Forelimb muscle (tissue), 1 donor: ENCODE data around the gene CACNG8. TPM values are rescaled to one million over a fixed set of nuclear protein-coding genes. Genes with fewer than 3 reads are reported as not detected.
A peak's percentile ranks its signal among the peaks of the same experiment; 100 is the strongest.
"Not testable (repeated sequence)": the region's sequence is repeated elsewhere in the genome, so short reads cannot be mapped to it uniquely, and the experiment has no call there.

Source experiments
- DNase-seq: peaks from one replicate; pipeline ENCODE4 v3.0.0-alpha.2; 2013; ENCODE audit warnings: low read depth
- polyA plus RNA-seq: library from polyadenylated mRNA; unstranded; fragments of 120-200 nt; gene quantifications from one replicate; pipeline ENCODE4 v1.2.1, GENCODE V29; 2013; ENCODE audit not compliant: insufficient read length

CACNG8 gene
- polyA plus RNA-seq, result 0.91 TPM

GRCh38 chr19:53962887-53963431 lies at the start of gene CACNG8:
TSS of gene CACNG8 (plus strand) at chr19:53962937.
- no peak for DNase-seq

GRCh38 chr19:53915000-53915399 lies 47.7 kb upstream of the CACNG8 start:
- no peak for DNase-seq

- DNase-seq, result no peak
Observed at GRCh38 chr19:53916004-53916403, 46.7 kb upstream of the CACNG8 start.

- DNase-seq, result no peak
Observed at GRCh38 chr19:53917356-53917755, 45.4 kb upstream of the CACNG8 start.

- peak; percentile 20 for DNase-seq
Observed at GRCh38 chr19:53927739-53928138, 35.0 kb upstream of the CACNG8 start.

GRCh38 chr19:53936029-53936428 lies 26.7 kb upstream of the CACNG8 start:
- DNase-seq, result no peak

DNA sequence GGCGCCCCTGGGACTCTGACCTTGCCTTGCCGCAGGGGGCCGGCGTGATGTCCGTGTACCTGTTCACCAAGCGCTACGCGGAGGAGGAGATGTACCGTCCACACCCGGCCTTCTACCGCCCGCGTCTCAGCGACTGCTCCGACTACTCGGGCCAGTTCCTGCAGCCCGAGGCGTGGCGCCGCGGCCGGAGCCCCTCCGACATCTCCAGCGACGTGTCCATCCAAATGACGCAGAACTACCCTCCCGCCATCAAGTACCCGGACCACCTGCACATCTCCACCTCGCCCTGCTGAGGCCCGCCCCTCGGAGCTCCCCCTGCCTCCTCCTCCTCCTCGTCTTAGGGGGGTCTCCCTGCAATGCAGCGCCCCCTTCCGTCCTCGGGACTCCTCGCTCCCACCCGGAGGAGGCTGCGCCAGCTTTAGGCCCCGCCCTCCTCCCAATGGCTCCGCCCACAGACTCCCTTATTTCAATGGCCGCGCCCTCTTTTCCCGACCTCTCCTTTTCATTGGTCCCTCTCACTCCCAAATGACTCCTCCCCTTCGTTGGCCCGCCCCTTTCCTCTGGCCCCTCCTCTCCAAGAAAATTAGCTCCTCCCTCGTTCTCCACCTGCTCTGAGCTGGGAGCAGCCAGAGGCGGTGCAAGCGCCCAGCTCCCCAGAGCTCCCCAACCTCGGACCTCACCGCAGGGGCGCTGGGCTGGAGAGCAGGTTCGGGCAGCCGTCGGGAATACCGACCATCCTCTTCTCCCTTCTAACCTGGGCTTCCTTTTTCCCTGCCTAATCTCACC lies 20.5 kb upstream of the CACNG8 start:
- DNase-seq, result no peak

DNA sequence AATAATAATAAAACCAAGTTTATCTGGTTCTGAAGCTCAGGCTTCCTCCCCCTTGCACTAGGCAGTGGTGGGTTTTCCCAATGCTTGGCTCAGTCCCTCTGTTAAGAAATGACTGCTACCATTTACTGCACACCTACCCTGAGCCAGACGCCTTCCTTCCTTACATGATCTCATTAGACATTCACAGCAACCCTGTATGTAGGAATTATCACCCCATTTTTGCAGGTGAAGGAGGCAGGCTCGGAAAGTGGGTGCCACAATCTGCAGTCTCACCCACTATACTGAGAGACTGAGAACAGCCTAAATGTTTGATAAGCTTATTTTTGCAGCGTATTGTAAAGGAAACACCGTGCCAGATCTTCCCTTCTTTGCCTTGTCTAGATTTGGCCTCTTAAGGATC lies 18.3 kb upstream of the CACNG8 start:
- DNase-seq, result no peak

GRCh38 chr19:53944933-53945332 lies 17.8 kb upstream of the CACNG8 start:
- no peak for DNase-seq

DNA sequence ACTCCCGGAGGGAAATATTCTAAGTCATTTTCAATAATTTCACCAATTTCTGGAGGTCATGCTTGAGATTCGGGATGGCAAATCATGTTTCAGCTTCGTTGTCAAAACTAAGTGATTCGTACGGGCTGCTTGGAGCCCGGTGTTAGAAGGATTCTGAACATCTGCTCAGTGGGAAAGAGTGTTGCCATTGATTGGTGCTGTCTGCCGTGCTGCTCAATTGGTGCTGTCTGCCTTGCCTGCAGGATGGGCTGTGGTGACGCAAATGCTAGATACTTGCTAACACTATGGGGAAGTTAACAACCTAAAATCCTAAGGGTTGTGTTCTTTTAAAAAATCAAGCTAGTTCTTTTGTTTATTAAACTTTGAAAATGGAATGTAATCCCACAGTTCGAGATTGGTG lies 17.3 kb upstream of the CACNG8 start:
- no peak for DNase-seq

DNA sequence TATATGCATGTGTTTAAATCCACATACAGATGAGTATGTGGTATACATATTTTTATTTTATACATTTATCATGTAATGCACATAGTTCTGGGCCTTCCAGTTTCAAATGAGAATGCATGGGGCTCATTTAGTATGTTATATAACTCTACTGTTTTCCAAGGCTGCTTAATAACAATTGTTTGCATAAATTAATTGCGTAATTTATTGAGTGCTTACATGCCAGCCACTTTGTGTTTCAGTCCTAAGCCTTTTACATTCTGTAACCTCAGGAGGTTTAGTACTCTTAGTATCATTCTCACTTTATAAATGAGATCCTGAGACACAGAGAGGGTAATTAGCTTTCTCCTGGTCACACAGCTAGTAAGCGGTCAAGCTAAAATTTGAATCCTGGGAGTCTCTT lies 16.7 kb upstream of the CACNG8 start:
- no peak for DNase-seq

DNA sequence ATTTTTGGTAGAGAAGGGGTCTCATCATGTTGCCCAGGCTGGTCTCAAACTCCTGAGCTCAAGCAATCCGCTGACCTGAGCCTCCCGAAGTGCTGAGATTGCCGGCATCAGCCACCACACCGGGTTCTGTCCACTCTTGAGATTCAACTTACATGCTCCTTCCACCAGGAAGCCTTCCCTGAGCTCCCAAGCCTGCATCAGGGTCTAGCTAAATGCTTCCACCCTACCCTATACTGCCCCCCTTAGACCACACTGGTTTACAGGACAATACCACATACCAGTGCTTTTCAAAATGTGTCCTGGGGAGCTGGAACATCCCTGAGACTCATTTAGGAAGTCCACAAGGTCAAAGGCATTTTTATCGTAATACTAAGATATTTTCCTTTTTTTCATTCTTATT lies 15.1 kb upstream of the CACNG8 start:
- DNase-seq, result no peak

DNA sequence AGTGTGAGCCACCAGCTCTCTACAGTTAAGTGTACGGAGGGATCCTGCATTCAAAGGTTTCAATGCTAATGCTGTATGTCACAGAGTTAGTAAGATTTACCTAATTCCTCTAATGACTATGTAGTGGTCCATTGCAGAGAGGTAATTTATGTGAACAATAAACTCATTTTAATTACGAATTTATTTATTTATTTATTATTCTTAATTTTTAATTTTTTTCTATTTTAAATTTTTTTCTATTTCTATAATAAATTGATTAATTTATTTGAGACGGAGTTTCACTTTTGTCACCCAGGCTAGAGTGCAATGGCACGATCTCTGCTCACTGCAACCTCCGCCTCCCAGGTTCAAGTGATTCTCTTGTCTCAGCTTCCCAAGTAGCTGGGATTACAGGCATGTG lies 14.1 kb upstream of the CACNG8 start:
- DNase-seq, result not testable (repeated sequence)

- DNase-seq, result no peak
Observed at GRCh38 chr19:53951436-53951835, 11.3 kb upstream of the CACNG8 start.

DNA sequence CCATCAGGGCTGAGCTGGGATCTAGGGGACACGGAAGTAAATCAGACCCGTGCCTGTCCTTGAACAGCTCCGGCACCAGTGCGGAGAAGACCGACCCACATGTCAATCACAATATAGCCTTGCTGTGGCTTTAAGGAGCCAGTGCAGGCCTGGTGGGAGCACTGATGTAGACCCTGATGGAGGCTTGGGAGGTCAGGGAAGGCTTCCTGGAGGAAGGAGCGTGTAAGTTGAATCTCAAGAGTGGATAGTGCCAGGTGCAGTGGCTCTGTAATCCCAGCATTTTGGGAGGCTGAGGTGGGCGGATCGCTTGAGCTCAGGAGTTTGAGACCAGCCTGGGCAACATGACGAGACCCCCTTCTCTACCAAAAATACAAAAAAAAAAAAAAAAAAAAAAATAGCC lies 10.8 kb upstream of the CACNG8 start:
- no peak for DNase-seq

- no peak for DNase-seq
Observed at GRCh38 chr19:53953383-53953782, 9.4 kb upstream of the CACNG8 start.

DNA sequence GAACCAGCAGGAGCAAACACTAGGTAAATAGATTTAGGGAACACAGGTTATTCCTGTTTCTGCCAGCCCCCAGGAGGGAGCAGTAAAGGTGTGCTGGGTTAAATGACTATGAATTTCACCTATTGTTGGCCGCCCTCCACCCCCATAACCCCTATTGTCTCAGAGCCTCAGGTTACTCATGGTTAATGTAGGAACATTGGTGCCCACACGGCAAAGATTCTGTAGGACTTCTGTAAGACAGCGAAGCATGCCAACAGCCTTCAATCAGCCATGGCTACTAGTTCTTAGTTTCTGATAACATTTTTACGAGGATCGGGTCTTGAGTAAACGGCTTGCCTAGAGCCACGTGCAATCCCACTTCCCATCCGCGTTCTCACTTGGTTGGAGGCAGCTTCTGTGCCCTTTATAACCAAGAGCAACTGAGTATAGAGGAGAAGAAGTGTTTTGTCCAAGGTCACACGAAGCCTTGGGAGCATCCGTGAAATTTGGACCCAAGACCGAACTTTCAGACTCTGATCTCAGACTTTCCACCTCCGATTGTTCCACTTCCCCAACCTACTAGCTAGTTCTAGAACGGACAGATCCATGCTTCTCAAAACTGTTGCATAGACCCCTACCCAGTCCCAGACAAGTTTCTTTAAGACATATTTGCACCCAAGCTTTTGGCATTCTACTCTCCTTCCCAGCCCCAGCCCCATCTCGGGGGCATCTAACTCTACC lies 5.1 kb upstream of the CACNG8 start:
- no peak for DNase-seq

- DNase-seq, result no peak
Observed at GRCh38 chr19:53958168-53958571, 4.6 kb upstream of the CACNG8 start.

- DNase-seq, result no peak
Observed at GRCh38 chr19:53958823-53959757, 3.6 kb upstream of the CACNG8 start.

- no peak for DNase-seq
Observed at GRCh38 chr19:53960187-53960586, 2.5 kb upstream of the CACNG8 start.

DNA sequence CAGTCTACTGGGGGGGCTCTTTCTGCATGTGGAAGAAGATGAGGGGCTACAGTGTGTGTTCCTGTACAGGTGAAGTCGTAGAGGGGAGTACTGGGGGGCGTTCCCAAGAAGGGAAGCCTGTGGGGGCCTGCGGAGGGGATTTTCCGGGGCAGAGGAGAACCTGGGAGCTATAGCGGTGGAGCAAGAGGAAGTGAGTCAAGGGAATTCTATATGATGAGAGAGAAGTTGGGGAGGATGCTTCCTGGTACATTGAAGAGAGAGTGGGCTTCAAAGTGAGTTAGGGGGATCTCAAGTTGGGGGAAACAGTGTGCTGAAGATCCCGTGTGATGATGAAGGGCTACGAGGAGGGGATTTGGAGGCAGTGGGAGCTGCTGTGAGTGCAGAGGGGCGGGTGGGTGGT lies 1.9 kb upstream of the CACNG8 start:
- no peak for DNase-seq
